MM.1S (cell line): ENCODE measurements around the gene YPEL3.
A peak's percentile ranks its signal among the peaks of the same experiment; 100 is the strongest.

Experiments
- DNase-seq: peaks from one replicate; pipeline ENCODE4 v3.0.0-alpha.2; 2015
- H2AFZ ChIP-seq: fragments of 300-600 bp; sonication (generic); 2 replicates; pipeline ENCODE4 v1.6.0; 2016; ENCODE audit warnings: antibody characterized with exemption, low read length
- H3F3A ChIP-seq: fragments of 300-600 bp; sonication (generic); 2 replicates; pipeline ENCODE4 v1.6.1; 2016; ENCODE audit warnings: mild to moderate bottlenecking, antibody characterized with exemption, low read length, moderate library complexity, mixed read lengths; ENCODE audit not compliant: insufficient read depth
- H3K27ac ChIP-seq: fragments of 300-600 bp; sonication (generic); 2 replicates; pipeline ENCODE4 v1.5.1; 2016; ENCODE audit warnings: mild to moderate bottlenecking, low read length
- H3K27me3 ChIP-seq: fragments of 300-600 bp; sonication (generic); replicated peaks from 2 replicates; pipeline ENCODE4 v1.6.0; 2016; ENCODE audit warnings: low read length; ENCODE audit not compliant: insufficient read depth
- H3K36me3 ChIP-seq: fragments of 300-600 bp; sonication (generic); replicated peaks from 2 replicates; pipeline ENCODE4 v1.6.1; 2016; ENCODE audit warnings: mild to moderate bottlenecking, low read length, mixed read lengths; ENCODE audit not compliant: insufficient read depth
- H3K4me1 ChIP-seq: fragments of 300-600 bp; sonication (generic); 2 replicates; pipeline ENCODE4 v1.6.1; 2016; ENCODE audit warnings: low read length, mixed read lengths
- H3K4me2 ChIP-seq: fragments of 300-600 bp; sonication (generic); 2 replicates; pipeline ENCODE4 v1.6.0; 2016; ENCODE audit warnings: low read depth, low read length
- H3K4me3 ChIP-seq: fragments of 300-600 bp; sonication (generic); 2 replicates; pipeline ENCODE4 v1.5.1; 2016; ENCODE audit warnings: low read length, mixed read lengths
- H3K79me2 ChIP-seq: fragments of 300-600 bp; sonication (generic); 2 replicates; pipeline ENCODE4 v1.6.1; 2016; ENCODE audit warnings: mixed run types, low read length, mixed read lengths
- H3K9ac ChIP-seq: fragments of 300-600 bp; sonication (generic); 2 replicates; pipeline ENCODE4 v1.6.1; 2016; ENCODE audit warnings: low read length, mixed read lengths
- H3K9me2 ChIP-seq: fragments of 300-600 bp; sonication (generic); replicated peaks from 2 replicates; pipeline ENCODE4 v1.6.1; 2016; ENCODE audit warnings: mild to moderate bottlenecking, low read length, mixed read lengths; ENCODE audit not compliant: insufficient read depth
- H3K9me3 ChIP-seq: fragments of 300-600 bp; sonication (generic); replicated peaks from 2 replicates; pipeline ENCODE4 v1.6.1; 2016; ENCODE audit warnings: mild to moderate bottlenecking, low read length, mixed read lengths; ENCODE audit not compliant: insufficient read depth
- H4K20me1 ChIP-seq: fragments of 300-600 bp; sonication (generic); 2 replicates; pipeline ENCODE4 v1.6.1; 2016; ENCODE audit warnings: mild to moderate bottlenecking, low read length, moderate library complexity, mixed read lengths; ENCODE audit not compliant: insufficient read depth
- CTCF ChIP-seq: fragments of 300-600 bp; sonication (generic); IDR thresholded peaks from 2 replicates; pipeline ENCODE4 v1.5.1; 2016; ENCODE audit warnings: antibody characterized with exemption, low read length, mixed read lengths
- EZH2 ChIP-seq: fragments of 300-600 bp; sonication (generic); optimal IDR thresholded peaks from 2 replicates; pipeline ENCODE3; 2017; ENCODE audit warnings: low read depth, mild to moderate bottlenecking, antibody characterized with exemption, low read length, mixed read lengths
- EZH2phosphoT487 ChIP-seq: fragments of 300-600 bp; sonication (generic); IDR thresholded peaks from 2 replicates; pipeline ENCODE4 v1.6.1; 2018; ENCODE audit warnings: antibody characterized with exemption, low read length

YPEL3 gene

GRCh38 chr16:30053376-30054015, 42.5 kb downstream of the YPEL3 start:
- H3K4me2 ChIP-seq, result peak overlapping the region; percentile 99
- DNase-seq, result no peak
- H3K4me1 ChIP-seq, result peaks cover 6% of the 10 kb centered on the region
- no peaks in the 10 kb centered on the region for H3K36me3 ChIP-seq
- H3K9me2 ChIP-seq, result no peaks in the 10 kb centered on the region
- no peaks in the 10 kb centered on the region for H3K9me3 ChIP-seq
- H3F3A ChIP-seq, result 0 out of 2 replicates have a peak, but pooled peaks cover 3% of the 10 kb centered on the region
- no peak for TF ChIP-seq EZH2
- TF ChIP-seq CTCF, result no peak
- TF ChIP-seq EZH2phosphoT487, result no peak
- peak overlapping the region; percentile 28; the same call in 1 of the 2 replicates for H3K27ac ChIP-seq
- peak overlapping the region; percentile 93 for H3K4me3 ChIP-seq
- peak overlapping the region; percentile 85 for H3K9ac ChIP-seq
- H2AFZ ChIP-seq, result peak overlapping the region; percentile 94
- peaks cover 6% of the 10 kb centered on the region for H3K79me2 ChIP-seq
- no peaks in the 10 kb centered on the region for H4K20me1 ChIP-seq
- no peaks in the 10 kb centered on the region for H3K27me3 ChIP-seq

- TF ChIP-seq EZH2phosphoT487, result no peak
- TF ChIP-seq EZH2, result no peak
- TF ChIP-seq CTCF, result no peak
- peak overlapping the region; percentile 85 for H3K9ac ChIP-seq
- peak; percentile 93 for DNase-seq
- H2AFZ ChIP-seq, result peak overlapping the region; percentile 94
- no peaks in the 10 kb centered on the region for H3K9me2 ChIP-seq
- no peaks in the 10 kb centered on the region for H3K9me3 ChIP-seq
- H3F3A ChIP-seq, result 0 out of 2 replicates have a peak, but pooled peaks cover 3% of the 10 kb centered on the region
- H3K36me3 ChIP-seq, result no peaks in the 10 kb centered on the region
- H3K4me2 ChIP-seq, result peak overlapping the region; percentile 99
- peaks cover 6% of the 10 kb centered on the region for H3K4me1 ChIP-seq
- H3K79me2 ChIP-seq, result peaks cover 6% of the 10 kb centered on the region
- no peaks in the 10 kb centered on the region for H3K27me3 ChIP-seq
- H3K4me3 ChIP-seq, result peak overlapping the region; percentile 93
- peak overlapping the region; percentile 52; the same call in 1 of the 2 replicates for H3K27ac ChIP-seq
- no peaks in the 10 kb centered on the region for H4K20me1 ChIP-seq
Measured at GRCh38 chr16:30052671-30053372, 43.2 kb downstream of the YPEL3 start.

- Histone ChIP-seq H3F3A (0 out of 2 replicates have a peak, but pooled peaks cover 3% of the 10 kb centered on the region), H3K9me3 (no peaks in the 10 kb centered on the region), H3K27me3 (no peaks in the 10 kb centered on the region), H3K9ac (no peak overlapping the region), H3K4me1 (peaks cover 6% of the 10 kb centered on the region), H3K36me3 (no peaks in the 10 kb centered on the region), H3K79me2 (peaks cover 6% of the 10 kb centered on the region), H3K27ac (no peak overlapping the region), H3K9me2 (no peaks in the 10 kb centered on the region), H3K4me3 (no peak overlapping the region), H4K20me1 (no peaks in the 10 kb centered on the region), H3K4me2 (no peak overlapping the region), H2AFZ (no peak overlapping the region)
- no peak for DNase-seq
- TF ChIP-seq CTCF (no peak), EZH2 (no peak), EZH2phosphoT487 (no peak)
Measured at GRCh38 chr16:30051518-30051917, 44.5 kb downstream of the YPEL3 start.
